ENCODE data around the gene NAA10.

- TF ChIP-seq MAX (IDR thresholded peaks at IDR 0.05): no peak
- TF ChIP-seq SIN3A (IDR thresholded peaks at IDR 0.05; ENCODE audit: low read depth): no peak
These were observed 17.7 kb upstream of the NAA10 start for GRCh38 chrX:153952373-153953026.
